HG03175 (cell line): ENCODE results near the gene AP3B1.

ENCODE experiments used
- ATAC-seq: cut with Tn5 transposase; IDR thresholded peaks from one replicate; pipeline ENCODE4 v1.9.1; 2021; ENCODE audit warnings: mild to moderate bottlenecking, moderate library complexity; ENCODE audit not compliant: unreplicated experiment

Gene AP3B1

DNA sequence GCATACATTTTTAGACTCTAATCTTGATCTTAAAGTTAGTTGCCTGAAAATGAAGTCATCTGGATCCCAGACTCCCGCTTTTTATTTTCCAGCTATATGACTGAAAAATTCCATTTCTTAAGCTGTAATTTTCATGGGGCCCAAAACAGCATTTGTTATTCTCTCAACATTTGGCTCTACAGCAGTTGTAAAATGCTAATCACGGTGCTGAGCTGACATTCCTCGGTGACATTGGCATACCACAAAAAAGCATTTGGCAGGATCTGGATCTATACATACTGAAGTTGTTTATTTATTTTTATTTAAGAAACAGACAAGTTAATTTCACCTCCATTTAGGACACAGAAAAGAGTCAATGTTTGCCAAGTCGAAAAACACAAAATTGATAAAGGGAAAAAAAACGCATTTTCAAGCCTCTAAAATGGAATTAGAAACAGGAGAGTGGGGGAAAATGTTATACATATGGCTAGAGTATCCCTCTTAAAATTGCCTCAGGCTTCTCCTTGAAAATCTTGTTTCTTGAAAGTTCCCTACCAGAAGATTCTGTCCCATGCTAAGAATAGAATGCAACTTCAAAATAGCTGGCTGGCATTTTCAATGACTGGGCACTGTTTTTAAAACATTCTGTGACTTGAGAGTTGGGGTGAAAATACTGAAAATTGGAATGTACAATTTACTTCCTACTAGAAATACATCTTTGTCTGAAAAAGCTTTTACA is 310.9 kb downstream of the AP3B1 start:
- ATAC-seq: no peak

DNA sequence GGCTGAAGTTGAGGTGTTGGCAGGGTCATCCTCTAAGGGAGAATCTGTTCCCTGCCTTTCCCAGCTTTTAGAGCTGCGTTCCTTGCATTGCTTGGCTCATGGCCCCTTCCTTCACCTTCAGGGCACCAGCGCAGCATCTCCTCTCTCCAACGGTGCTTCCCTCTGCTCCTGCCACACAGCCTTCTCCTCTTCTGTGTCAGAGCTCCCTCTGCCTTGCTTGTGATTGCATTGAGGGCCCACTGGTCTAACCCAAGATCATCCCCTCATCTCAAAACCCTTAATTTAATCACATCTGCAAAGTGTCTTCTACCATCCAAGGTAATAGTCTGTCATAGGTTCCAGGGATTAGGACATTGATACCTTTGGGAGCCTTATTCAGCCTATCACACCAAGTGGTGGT is 312.7 kb downstream of the AP3B1 start:
- no peak for ATAC-seq

DNA sequence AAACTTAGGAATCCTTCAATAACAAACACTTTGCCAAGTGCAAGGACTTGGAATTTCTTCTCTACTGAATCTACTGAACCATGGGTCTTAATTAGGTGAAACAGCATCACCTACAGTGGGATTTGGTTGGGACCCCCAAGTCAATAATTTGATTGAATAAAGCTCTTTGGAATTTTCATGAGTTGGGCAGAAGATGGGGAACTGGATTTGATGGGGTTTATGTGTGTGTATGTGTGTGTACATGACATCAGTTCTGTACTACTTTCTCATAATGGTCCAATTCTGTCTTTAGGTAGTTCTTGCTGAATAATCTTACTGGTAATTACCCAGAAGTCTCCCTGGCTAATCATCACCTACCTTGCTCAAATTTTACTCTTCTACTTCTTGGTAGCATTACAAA is 319.9 kb downstream of the AP3B1 start:
- no peak for ATAC-seq

DNA sequence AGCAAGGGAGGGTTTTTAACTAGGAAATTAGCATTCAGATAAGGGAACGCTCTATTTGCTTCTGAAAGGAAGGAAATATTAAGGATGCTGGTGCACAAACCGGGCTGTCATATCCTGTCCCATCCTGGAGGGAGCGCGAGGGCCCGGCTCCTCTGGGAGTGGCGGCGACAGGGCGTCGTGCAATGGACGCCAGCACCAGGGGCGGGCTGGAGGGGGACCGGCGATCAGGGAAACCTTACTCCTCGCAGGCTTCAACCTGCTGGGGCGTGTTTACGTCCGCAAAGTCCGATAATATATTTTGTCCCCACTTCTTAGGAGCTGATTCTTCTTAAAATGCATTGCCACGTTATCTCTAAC is 321.3 kb downstream of the AP3B1 start:
- no peak for ATAC-seq

DNA sequence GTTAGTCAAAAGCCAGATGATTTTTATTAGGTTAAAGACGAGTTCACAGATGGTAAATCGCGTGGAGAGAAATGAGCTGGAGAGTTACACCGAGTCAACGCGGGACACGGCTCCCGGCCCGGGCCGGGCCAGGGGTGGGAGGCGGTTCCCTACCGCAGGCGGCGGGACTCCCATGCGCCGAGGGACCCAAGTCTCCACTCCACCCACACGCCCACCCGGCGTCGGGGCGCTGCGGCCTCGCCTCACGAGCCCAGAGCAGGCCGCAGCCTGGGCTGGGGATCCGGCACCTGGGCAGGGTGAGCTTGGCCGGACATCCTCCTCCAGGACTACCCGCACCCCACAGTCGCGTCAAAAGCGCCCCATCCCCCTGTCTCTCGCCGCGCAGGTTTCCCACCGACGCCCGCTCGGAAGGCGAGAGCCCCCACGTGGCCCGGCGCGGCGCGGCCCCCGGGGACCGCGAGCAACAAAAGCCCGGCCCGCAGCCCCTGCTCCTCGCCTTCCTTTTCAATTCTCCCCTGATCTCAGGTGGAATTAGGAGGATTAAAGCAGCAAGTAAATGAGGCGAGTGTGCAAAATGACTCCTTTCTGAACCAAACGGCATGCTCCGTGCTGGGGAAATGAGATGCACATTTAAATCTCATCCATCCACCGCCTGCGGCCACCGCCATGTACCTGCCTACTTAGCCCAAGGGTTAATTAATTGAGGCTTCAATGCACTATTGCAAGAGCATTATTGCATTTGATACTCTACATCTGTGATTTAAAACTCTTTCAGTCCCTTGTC is 321.8 kb downstream of the AP3B1 start:
- no peak for ATAC-seq

DNA sequence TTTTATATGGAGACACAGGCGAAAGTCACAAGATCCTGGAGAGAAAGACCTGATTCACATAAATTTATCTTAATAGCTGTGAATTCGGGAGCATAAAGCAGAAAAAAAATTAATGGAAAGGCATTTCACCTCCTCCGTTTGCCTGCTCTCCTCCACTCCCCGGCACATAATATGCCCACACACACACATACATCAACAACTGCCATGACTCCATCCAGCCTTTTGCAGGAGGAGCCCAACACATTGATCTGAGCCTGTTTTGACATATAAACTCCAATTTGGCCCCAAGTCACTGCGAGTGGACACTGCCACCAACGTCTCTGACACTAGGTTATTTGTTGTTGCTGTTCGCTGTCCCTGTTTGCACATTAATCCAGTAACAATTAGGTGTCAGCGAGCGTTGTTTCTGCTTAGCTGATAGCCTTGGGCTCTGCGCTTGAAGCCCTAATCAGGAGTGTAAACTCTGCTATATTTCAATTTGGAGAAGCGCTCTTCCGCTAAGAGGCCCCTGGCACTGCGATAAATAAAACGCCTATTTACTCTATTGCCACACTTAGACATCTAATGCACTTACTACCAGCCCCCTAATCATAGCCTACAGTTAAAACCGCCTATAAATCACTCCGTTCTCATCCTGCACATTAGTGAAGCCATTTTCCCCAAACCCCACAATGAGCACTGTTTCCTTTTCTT is 322.6 kb downstream of the AP3B1 start:
- ATAC-seq: no peak

DNA sequence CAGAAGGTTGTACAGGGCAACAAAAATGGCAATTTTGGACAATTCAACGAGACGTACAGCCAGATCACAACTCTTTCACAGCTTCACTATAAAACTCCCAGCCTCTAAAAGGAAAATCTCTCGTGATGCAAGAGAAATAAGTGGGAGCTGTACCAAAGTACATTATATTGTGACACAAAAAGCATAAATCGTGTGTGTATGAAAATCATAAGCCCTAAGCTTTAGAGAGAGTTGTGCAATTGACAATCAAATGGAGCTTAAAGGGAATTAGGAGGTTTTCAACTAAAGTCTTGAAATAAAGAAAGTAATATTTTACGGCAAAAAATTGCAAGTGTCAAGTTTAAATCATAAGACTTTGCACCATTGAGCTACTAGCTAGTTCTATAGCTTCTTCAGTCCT is 323.6 kb downstream of the AP3B1 start:
- ATAC-seq: no peak

DNA sequence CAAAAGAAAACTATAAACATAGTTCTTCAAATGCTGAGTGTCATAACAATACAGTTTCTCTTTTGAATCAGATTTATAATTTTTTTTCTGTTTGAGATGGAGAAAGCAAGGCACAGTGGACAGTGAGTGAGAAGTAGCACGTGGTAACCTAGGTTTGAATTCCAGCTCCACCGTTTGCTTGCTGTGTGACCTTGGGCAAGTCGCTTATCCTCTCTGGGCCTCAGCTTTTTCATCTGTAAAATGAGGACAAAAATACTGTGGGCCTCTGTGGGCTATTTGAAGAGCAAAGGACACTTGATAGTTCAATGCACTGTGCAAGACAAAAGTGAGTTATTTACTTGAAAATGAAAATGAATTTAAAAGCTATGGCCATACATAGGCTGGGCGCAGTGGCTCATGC is 330.7 kb downstream of the AP3B1 start:
- no peak for ATAC-seq

DNA sequence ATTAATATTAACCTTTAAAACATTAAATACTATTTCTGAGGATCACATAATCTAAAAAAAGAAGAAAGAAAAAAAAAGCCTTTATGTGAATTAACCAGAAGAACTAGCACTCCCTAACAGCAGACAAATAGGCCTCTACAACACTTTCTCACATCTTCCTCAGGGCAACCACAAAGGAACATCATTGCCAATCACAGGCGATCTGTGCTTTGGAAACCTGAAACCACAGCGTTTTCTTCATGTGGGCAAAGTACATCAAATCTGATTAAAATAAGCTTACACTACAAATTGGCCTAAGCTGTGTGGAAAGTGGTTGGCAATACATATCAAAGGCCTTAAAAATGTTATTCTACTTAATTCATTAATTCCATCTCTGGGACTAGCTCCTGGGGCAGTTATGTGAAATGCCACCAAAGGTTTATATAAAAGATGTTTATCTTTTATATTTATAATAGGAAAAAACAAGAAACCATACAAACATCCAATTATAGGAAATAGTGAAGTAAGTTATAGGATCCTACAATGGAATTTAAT is 333.6 kb downstream of the AP3B1 start:
- no peak for ATAC-seq

DNA sequence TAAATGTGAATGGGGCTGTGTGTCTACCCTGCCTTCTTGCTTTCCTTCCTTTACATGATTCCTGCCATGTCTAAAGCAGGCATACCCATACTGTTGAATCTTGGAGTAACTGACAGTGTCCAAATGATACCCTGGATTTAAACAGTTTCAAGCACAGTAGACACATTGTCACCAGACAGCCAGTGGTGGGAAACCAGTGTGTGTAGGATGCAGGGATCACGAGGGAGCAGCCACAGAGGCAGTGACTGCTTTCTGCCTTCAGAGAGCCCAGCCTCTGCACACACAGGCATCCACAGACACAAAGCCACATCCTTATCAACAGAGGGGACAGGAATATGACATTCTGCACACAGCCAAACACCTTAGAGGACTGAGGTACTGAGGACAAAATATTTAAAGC is 334.2 kb downstream of the AP3B1 start:
- ATAC-seq: no peak

DNA sequence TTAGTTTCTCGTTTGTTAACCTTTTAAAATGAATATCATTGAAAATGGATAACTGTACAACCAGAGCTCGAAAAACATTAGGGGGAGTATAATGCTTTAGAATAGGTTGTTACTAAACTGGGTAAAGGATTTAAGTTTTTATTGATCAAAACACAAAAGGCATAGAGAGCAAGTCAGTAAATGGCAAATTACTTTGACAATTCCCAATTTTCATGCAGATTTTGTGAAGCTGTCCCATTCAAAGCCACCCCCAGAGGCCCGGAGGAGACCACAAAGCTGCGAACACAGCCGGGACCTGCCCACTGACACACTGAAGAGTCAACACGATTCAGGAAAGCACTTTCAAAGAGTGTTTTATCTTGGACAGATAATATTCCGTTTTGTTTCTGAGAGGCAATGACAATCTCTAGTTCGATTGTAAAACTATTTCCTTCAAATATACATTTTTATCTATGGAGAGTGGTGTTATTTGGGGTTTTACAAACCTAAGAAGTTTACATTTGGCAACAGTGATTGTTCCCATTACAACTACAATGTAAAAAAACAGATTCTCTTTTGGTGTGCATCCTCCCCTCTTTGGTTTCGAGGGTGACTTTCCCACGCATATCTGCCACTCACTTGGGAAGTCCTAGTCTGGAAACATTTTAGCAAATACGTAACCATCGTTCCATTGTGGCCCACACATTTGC is 335.7 kb downstream of the AP3B1 start:
- ATAC-seq: no peak

DNA sequence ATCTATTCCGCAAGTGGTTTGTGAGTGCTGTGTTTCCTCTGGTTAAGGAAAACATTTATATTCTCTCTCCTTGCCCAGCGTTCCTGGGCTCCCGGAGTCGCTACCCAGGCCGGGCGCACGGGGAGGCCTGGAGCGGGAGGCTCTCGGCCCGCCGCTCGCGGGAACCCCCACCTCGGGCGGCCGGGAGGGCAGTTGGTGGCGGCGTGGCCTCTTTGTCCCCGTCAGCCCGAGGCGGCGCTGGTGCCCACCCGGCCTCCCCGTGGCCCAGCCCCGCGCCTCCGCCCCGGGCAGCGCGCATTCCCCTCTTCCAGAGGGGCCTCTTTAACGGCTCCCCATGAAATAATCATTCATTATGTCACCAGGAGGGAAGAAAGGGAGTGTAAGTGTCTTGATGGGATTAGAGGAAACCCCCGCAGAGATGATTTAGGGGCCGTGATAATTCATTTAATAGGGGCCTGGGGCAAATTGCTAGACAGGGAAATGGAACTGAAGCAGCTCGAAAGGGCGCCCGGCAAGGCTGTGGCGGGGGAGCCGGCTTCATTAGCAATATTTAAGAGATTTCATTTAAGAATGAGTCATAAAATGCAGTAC is 336.5 kb downstream of the AP3B1 start:
- no peak for ATAC-seq

DNA sequence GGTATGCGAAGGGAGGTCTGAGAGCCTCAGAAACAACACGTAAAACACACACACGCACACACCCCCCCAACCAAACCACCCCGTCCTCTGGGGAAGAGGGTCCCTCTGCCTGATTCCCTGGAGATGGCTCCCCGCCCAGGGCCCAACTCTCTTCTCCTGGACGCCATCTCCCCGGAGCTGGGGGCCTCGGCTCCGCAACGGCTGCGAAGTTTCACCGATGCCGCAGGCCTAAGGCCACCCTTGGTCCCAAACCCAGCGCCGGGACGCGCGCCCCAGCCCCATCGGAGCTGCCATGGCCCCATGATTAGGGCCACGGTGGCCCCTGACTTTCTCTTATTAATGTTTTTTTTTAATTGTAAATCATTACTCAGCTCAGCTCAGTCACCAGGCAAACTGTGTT is 337.0 kb downstream of the AP3B1 start:
- no peak for ATAC-seq

DNA sequence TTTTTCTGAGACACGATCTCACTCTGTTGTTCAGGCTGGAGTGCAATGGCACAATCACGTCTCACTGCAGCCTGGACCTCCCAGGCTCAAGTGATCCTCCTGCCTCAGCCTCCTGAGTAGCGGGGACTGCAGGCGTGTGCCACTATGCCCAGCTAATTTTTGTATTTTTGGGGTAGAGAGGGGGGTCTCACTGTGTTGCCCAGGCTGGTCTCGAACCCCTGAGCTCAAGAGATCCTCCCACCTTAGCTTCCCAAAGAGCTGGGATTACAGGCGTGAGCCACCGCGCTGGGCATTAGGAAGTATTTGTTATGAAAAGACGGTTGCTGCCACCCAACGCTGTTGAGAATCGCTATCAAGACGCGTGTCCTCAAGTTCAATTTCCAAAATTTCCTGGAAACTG is 337.4 kb downstream of the AP3B1 start:
- no peak for ATAC-seq

DNA sequence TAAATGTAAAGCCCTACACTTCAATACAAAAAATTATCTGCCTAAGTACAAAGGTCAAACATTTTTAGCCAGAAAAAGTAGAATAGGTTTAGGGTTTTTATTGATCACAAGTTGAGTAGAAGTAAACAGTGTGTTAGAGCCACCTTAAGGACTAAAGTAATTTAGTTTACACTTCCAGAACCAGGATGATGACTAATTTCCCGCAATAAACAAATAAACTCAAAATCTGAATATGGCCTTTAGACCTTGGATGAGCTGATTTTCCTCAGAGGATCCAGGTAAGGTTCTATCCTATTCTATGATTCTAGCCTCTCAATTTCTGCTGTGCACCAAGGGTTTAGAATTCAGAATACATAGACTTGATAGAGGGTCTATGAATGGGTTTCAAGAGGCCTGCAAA is 338.9 kb downstream of the AP3B1 start:
- no peak for ATAC-seq

DNA sequence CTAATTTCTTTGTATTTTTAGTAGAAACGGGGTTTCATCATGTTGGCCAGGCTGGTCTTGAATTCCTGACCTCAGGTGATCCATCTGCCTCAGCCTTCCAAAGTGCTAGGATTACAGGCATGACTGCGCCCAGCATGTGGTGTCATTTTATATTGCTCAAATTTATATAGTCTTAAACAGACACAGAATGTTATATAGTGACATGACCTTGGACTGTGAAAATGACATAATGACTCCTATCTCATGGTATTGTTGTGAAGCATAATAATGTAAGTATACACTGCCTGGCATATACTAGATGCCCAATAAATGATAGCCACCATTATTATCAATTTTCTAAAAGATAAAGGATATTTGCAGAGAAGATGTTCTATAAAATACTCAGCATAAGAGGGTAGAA is 341.1 kb downstream of the AP3B1 start:
- no peak for ATAC-seq

DNA sequence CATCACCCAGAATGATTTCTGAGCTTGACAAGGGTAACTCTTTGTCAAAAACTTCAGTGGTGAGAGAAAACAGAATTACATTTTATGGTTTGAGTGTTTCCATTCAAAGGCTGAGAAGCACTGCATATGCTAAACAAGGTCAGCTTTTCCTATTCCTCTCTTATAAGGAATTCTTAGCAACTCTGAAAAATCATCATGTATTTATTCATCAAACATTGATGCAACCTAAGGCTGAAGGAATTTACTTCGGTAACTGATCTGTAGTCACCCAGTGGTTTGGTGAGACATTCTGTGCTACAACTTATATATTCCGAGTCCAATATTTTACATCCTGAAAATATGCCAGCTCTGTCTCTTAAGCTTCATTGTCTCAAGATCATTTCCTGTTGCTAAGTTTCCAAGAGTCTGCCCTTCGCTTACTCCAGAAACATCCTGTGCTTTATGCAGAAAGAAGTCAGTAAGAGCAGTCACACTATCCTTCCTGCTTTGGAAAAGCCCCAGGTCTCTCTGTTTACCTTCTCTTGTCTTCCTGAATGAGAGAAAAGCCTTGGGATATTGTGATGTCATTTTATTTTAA is 341.8 kb downstream of the AP3B1 start:
- no peak for ATAC-seq
